Fibroblast of the conjunctiva (primary cell): Measurements from ENCODE around the gene TATDN2.
"Not testable (repeated sequence)": the region's sequence is repeated elsewhere in the genome, so short reads cannot be mapped to it uniquely, and the experiment has no call there.

Experiments used
- DNase-seq: peaks from one replicate; pipeline ENCODE4 v3.0.0-alpha.2; 2010; ENCODE audit warnings: low read depth

TATDN2 gene

GRCh38 chr3:10238345-10239183, 9.7 kb upstream of the TATDN2 start:
- DNase-seq: no peak

- no peak for DNase-seq
Measured at GRCh38 chr3:10240799-10241198, 7.5 kb upstream of the TATDN2 start.

GRCh38 chr3:10242182-10243065, 5.8 kb upstream of the TATDN2 start:
- no peak for DNase-seq

GRCh38 chr3:10244009-10244408, 4.2 kb upstream of the TATDN2 start:
- DNase-seq: no peak

- no peak for DNase-seq
Measured at GRCh38 chr3:10245081-10245712, 3.1 kb upstream of the TATDN2 start.

- DNase-seq: no peak
Measured at GRCh38 chr3:10247679-10248183, 528 bp upstream of the TATDN2 start.

GRCh38 chr3:10248984-10249748, 907 bp downstream of the TATDN2 start:
- no peak for DNase-seq

- DNase-seq: no peak
Measured at GRCh38 chr3:10249833-10250232, 1.6 kb downstream of the TATDN2 start.

GRCh38 chr3:10251006-10251405, 2.7 kb downstream of the TATDN2 start:
- DNase-seq: no peak

- no peak for DNase-seq
Measured at GRCh38 chr3:10253731-10254130, 5.5 kb downstream of the TATDN2 start.

GRCh38 chr3:10255835-10256234, 7.6 kb downstream of the TATDN2 start:
- no peak for DNase-seq

GRCh38 chr3:10259036-10259435, 10.8 kb downstream of the TATDN2 start:
- DNase-seq: no peak

GRCh38 chr3:10259798-10260197, 11.5 kb downstream of the TATDN2 start:
- DNase-seq: no peak

GRCh38 chr3:10260211-10260701, 12.0 kb downstream of the TATDN2 start:
- DNase-seq: no peak

- DNase-seq: no peak
Measured at GRCh38 chr3:10262027-10262426, 13.8 kb downstream of the TATDN2 start.

GRCh38 chr3:10263646-10264363, 15.5 kb downstream of the TATDN2 start:
- peak; percentile 21 for DNase-seq

GRCh38 chr3:10265833-10266232, 17.6 kb downstream of the TATDN2 start:
- DNase-seq: no peak

- DNase-seq: not testable (repeated sequence)
Measured at GRCh38 chr3:10266936-10267335, 18.7 kb downstream of the TATDN2 start.

- DNase-seq: no peak
Measured at GRCh38 chr3:10268116-10268515, 19.9 kb downstream of the TATDN2 start.

- no peak for DNase-seq
Measured at GRCh38 chr3:10268930-10269329, 20.7 kb downstream of the TATDN2 start.

- no peak for DNase-seq
Measured at GRCh38 chr3:10269443-10269842, 21.2 kb downstream of the TATDN2 start.
